Psoas muscle (tissue), 8 donors: Measurements from ENCODE around the gene RMI1. TPM values are rescaled to one million over a fixed set of nuclear protein-coding genes. Genes with fewer than 3 reads are reported as not detected.

Experiments used
- ATAC-seq, 4 donors: fragments of 200-7000 bp; cut with Tn5 transposase; one replicate each; pipeline ENCODE4 v1.9.1; 2020; ENCODE audit warnings: moderate library complexity in 3 of 4, mild to moderate bottlenecking in 2 of 4
- DNase-seq, 2 donors: peaks; one replicate each; pipeline ENCODE4 v3.0.0-alpha.2; 2020
- H3K27ac ChIP-seq: fragments of 200-600 bp; one replicate; pipeline ENCODE4 v1.8.0; 2022
- H3K27me3 ChIP-seq, 3 donors: fragments of 200-600 bp in 1 of 3; one replicate each; pipeline versions ENCODE4 v1.6.1 to v1.8.0; 2013 to 2022; ENCODE audit warnings: low read length in 2 of 3, mild to moderate bottlenecking in 2 of 3, moderate library complexity in 1 of 3; ENCODE audit not compliant: insufficient read depth in 3 of 3
- H3K36me3 ChIP-seq, 2 donors: fragments of 200-600 bp in 1 of 2; one replicate each; pipeline versions ENCODE4 v1.6.1 to v1.8.0; 2013 to 2022; ENCODE audit warnings: low read depth in 1 of 2, mild to moderate bottlenecking in 1 of 2, moderate library complexity in 1 of 2; ENCODE audit not compliant: insufficient read depth in 1 of 2
- H3K4me1 ChIP-seq: fragments of 200-600 bp; one replicate; pipeline ENCODE4 v1.8.0; 2022
- H3K4me3 ChIP-seq: fragments of 200-600 bp; one replicate; pipeline ENCODE4 v1.8.0; 2022; ENCODE audit warnings: mild to moderate bottlenecking
- H3K9me3 ChIP-seq: fragments of 200-600 bp; one replicate; pipeline ENCODE4 v1.8.0; 2022
- WGBS, 3 donors: extraction: QIAGEN DNeasy Blood & Tissue Kit; methylation state at CpG; one replicate each; pipeline versions ENCODE4 v1.1.6 to v1.1.7; 2013; 5-methylcytosine and 5-hydroxymethylcytosine counted together
- intact Hi-C, 2 donors: fragments of 100-400 bp; cut with DNase I; formaldehyde crosslinking; loops; one replicate each; pipeline versions ENCODE4 v1.11.0 to v1.14.2; 2022
- long read RNA-seq, 2 donors: library from polyadenylated mRNA; unstranded; transcript quantifications; one replicate each; pipeline ENCODE4 v2.0.0, GENCODE V29; 2021
- polyA plus RNA-seq, 3 donors: library from polyadenylated mRNA; stranded (reverse); fragments of 200-250 nt; gene quantifications; one replicate each; pipeline ENCODE4 v1.2.3, GENCODE V29; 2013
- total RNA-seq, 4 donors: library from RNA; stranded (reverse); fragmentation: NEBNext Ultra II Directional in 2 of 4; extraction: Animal tissue kit (Norgen Biotek cat#: 25700) in 2 of 4; gene quantifications; one replicate each; pipeline versions ENCODE4 v1.2.1 to v1.2.4, GENCODE V29; 2021 to 2023
- TF ChIP-seq, protein P1 (sequence below): fragments of 200-600 bp; IDR thresholded peaks from one replicate; pipeline ENCODE4 v1.8.0; 2022; ENCODE audit warnings: antibody characterized with exemption
- donor health status: healthy with polysubstance abuse.
- donor health status: DM: no; HTN: no; CAD: no; lungs with moderate emphysema.
- donor health status: Bipolar disorder and iron deficiency.
- donor health status: healthy.
- donor health status: DM: yes; HTN: yes; CAD: no.
- donor health status: DM: no; HTN: no; CAD: no.
- donor health status: DM: no; HTN: no; CAD: no.
- donor health status: DM: yes; HTN: yes; CAD: no.

Gene RMI1
- 1 to 10 TPM; 3.9 to 4.5 (median 4.1) TPM for total RNA-seq
- 10 to 100 TPM in 1 of 3 donors, 1 to 10 TPM in 2; 2.4 to 15.1 (median 2.8) TPM for polyA plus RNA-seq
- long read RNA-seq, donor 1, transcript RMI1-202 (3 exons, 1,553 nt): major isoform, 9 of 9 reads
- long read RNA-seq, donor 1, partial matches to known transcripts: 0 of 9 reads
- long read RNA-seq, donor 1, other reads (novel, unspliced or antisense): 0 of 9 reads
- long read RNA-seq, donor 2, transcript RMI1-202 (3 exons, 1,553 nt): major isoform, 6 of 12 reads
- long read RNA-seq, donor 2, partial matches to known transcripts: 0 of 12 reads
- long read RNA-seq, donor 2, other reads (novel, unspliced or antisense): 5 of 12 reads

DNA sequence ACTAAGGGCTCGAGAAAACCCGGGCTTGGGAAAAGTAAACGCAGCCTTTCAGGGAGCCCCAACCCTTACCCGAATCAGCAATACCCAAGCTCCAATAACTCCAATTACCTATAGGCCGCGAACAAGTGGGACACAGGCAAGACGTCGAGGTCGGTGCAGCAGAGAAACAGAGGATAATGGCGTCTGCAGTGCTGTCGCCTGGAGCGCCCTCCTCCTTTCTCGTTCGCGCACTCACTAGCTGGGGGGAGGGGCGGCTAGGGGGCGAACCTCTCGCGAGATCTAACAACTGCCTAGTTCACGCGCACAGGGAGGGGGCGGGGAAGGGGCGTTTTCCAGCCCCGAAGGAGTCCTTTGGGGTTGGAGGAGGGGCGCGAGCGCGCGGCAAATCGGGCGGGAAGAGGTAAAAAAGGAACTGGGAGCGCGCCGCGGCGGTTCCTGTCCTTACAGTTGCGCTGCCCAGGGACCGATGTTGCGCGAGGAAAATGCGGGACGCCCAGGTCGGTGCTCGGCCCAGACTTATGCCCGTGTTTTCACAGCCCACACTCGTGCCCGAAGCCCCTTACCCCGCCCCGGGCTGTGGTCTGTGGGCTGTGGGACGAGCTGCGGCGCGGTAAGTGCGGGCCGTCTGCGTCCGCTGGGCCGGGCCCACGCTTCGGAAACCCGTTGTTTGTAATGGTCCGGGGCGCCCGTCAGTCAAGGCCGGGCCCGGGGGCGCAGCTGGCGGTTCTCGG is at the start of gene RMI1:
Gene RMI1 (plus strand): TSS at position 411 of the 731 bp plus-strand sequence. CDS start 20,182 bp downstream, outside the sequence.
- TF ChIP-seq, protein P1, sequence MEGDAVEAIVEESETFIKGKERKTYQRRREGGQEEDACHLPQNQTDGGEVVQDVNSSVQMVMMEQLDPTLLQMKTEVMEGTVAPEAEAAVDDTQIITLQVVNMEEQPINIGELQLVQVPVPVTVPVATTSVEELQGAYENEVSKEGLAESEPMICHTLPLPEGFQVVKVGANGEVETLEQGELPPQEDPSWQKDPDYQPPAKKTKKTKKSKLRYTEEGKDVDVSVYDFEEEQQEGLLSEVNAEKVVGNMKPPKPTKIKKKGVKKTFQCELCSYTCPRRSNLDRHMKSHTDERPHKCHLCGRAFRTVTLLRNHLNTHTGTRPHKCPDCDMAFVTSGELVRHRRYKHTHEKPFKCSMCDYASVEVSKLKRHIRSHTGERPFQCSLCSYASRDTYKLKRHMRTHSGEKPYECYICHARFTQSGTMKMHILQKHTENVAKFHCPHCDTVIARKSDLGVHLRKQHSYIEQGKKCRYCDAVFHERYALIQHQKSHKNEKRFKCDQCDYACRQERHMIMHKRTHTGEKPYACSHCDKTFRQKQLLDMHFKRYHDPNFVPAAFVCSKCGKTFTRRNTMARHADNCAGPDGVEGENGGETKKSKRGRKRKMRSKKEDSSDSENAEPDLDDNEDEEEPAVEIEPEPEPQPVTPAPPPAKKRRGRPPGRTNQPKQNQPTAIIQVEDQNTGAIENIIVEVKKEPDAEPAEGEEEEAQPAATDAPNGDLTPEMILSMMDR: no peak
- 0 to 1% (median 0%) methylated on average over 59 to 69 of the region's 69 CpGs for WGBS, 3 donors

GRCh38 chr9:83930881-83931280 is 49.7 kb upstream of the RMI1 start:
- intact Hi-C loops: no loop called here
- WGBS, 3 donors: 86 to 89% (median 89%) methylated on average over 5 of the region's 5 CpGs

More for the DNA sequence above, at the start of gene RMI1:
- H3K36me3 ChIP-seq: peaks cover 0 to 25% of the 10 kb centered on the region in 2 donors
- H3K27me3 ChIP-seq: no peaks in the 10 kb centered on the region
- H3K27ac ChIP-seq: peak within 1 kb of the TSS; percentile 100
- ATAC-seq: peak; percentile 90 to 93 (median 92)
- peak within 1 kb of the TSS; percentile 96 for H3K4me3 ChIP-seq
- intact Hi-C loops: loop anchor here (2.0 to 5.0 kb wide), 5 partner anchors 24 to 192 kb away; partner anchors contain the start of gene KIF27 (in 1 of the 2)
- H3K9me3 ChIP-seq: no peaks in the 10 kb centered on the region
- H3K4me1 ChIP-seq: peaks cover 34% of the 10 kb centered on the region
- peak; percentile 100 for DNase-seq

GRCh38 chr9:83932011-83932410 is 48.6 kb upstream of the RMI1 start:
- intact Hi-C loops: no loop called here
- H3K4me3 ChIP-seq: no peak overlapping the region
- WGBS, 3 donors: 88 to 96% (median 91%) methylated on average over 2 of the region's 2 CpGs
- TF ChIP-seq, protein P1: no peak
- H3K36me3 ChIP-seq: no peaks in the 10 kb centered on the region
- DNase-seq: no peak
- H3K27ac ChIP-seq: no peak overlapping the region
- peaks cover 28% of the 10 kb centered on the region for H3K4me1 ChIP-seq
- no peak for ATAC-seq
- no peaks in the 10 kb centered on the region for H3K9me3 ChIP-seq
- H3K27me3 ChIP-seq: no peaks in the 10 kb centered on the region

More at GRCh38 chr9:83930881-83931280, 49.7 kb upstream of the RMI1 start:
- no peak overlapping the region for H3K4me3 ChIP-seq
- H3K27me3 ChIP-seq: no peaks in the 10 kb centered on the region
- H3K27ac ChIP-seq: no peak overlapping the region
- DNase-seq (no peak), ATAC-seq (no peak)
- H3K4me1 ChIP-seq: peaks cover 20% of the 10 kb centered on the region
- no peaks in the 10 kb centered on the region for H3K36me3 ChIP-seq
- no peaks in the 10 kb centered on the region for H3K9me3 ChIP-seq
- TF ChIP-seq, protein P1: no peak

DNA sequence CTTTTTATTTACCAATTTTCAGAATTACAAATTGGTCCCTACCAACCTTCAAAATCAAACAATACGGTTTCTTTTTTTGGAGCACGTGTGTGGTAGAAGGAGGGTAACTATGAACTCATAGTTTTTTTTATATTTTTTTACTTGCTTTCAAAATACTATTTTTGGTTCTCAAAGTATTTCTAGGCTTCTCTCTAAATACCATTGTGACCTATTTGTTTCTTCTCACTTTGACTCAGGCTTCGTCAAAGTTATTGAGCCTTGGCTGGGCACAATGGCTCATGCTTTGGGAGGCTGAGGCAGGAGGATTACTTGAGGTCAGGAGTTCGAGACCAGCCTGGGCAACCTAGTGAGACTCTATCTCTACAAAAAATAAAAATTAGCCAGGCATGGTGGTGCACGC is 47.8 kb upstream of the RMI1 start:
- no peak for DNase-seq
- H3K27ac ChIP-seq: no peak overlapping the region
- H3K4me3 ChIP-seq: no peak overlapping the region
- H3K4me1 ChIP-seq: peaks cover 28% of the 10 kb centered on the region
- intact Hi-C loops: no loop called here
- H3K27me3 ChIP-seq: no peaks in the 10 kb centered on the region
- TF ChIP-seq, protein P1: no peak
- no peaks in the 10 kb centered on the region for H3K9me3 ChIP-seq
- H3K36me3 ChIP-seq: no peaks in the 10 kb centered on the region
- ATAC-seq: no peak
- 92% methylated on average over 5 of the region's 5 CpGs for WGBS, 3 donors
